H9 (cell line): ENCODE data around the gene DMRTA2. TPM values are rescaled to one million over a fixed set of nuclear protein-coding genes. Genes with fewer than 3 reads are reported as not detected.

ENCODE experiments used
- DNase-seq: peaks from one replicate; pipeline ENCODE4 v3.0.0-alpha.2; 2017
- H2AFZ ChIP-seq: one replicate; pipeline ENCODE4 v1.6.1; 2013; ENCODE audit warnings: mild to moderate bottlenecking, low read length, control low read depth, moderate library complexity
- H2AK5ac ChIP-seq: 2 replicates; pipeline ENCODE4 v1.6.1; 2013; ENCODE audit warnings: low read length, control low read depth, mixed read lengths; ENCODE audit not compliant: insufficient read length
- H2BK120ac ChIP-seq: one replicate; pipeline ENCODE4 v1.6.1; 2013; ENCODE audit warnings: low read depth, mild to moderate bottlenecking, low read length, control low read depth, inconsistent platforms; ENCODE audit not compliant: poor library complexity, severe bottlenecking
- H2BK12ac ChIP-seq: 2 replicates; pipeline ENCODE4 v1.6.1; 2013; ENCODE audit warnings: low read length, control low read depth, mixed read lengths, low read depth; ENCODE audit not compliant: insufficient read length
- H2BK15ac ChIP-seq: 2 replicates; pipeline ENCODE4 v1.6.1; 2013; ENCODE audit warnings: low read depth, low read length, control low read depth
- H2BK20ac ChIP-seq: one replicate; pipeline ENCODE4 v1.6.1; 2013; ENCODE audit warnings: low read depth, mild to moderate bottlenecking, low read length, control low read depth, inconsistent platforms; ENCODE audit not compliant: poor library complexity, severe bottlenecking
- H2BK5ac ChIP-seq: 2 replicates; pipeline ENCODE4 v1.6.1; 2013; ENCODE audit warnings: low read length, control low read depth, mixed read lengths; ENCODE audit not compliant: insufficient read length
- H3K14ac ChIP-seq: 2 replicates; pipeline ENCODE4 v1.6.1; 2013; ENCODE audit warnings: low read length, control low read depth; ENCODE audit not compliant: insufficient read depth
- H3K18ac ChIP-seq: 2 replicates; pipeline ENCODE4 v1.6.1; 2013; ENCODE audit warnings: low read depth, mild to moderate bottlenecking, mixed read lengths, low read length, control low read depth; ENCODE audit not compliant: insufficient read length
- H3K23ac ChIP-seq: 2 replicates; pipeline ENCODE4 v1.6.1; 2013; ENCODE audit warnings: low read length, control low read depth, mixed read lengths, low read depth; ENCODE audit not compliant: insufficient read length
- H3K23me2 ChIP-seq: 2 replicates; pipeline ENCODE4 v1.6.1; 2013; ENCODE audit warnings: low read depth, mild to moderate bottlenecking, mixed read lengths, low read length, control low read depth; ENCODE audit not compliant: insufficient read length, poor library complexity, severe bottlenecking
- H3K27ac ChIP-seq: 2 replicates; pipeline ENCODE4 v1.5.1; 2013; ENCODE audit warnings: low read length, control low read depth, mixed read lengths, low read depth; ENCODE audit not compliant: insufficient read length
- H3K27me3 ChIP-seq: 2 replicates; pipeline ENCODE4 v1.6.1; 2013; ENCODE audit warnings: low read length, control low read depth, inconsistent platforms; ENCODE audit not compliant: insufficient read depth
- H3K4ac ChIP-seq: 2 replicates; pipeline ENCODE4 v1.6.1; 2013; ENCODE audit warnings: low read depth, mild to moderate bottlenecking, control low read depth, inconsistent platforms, low read length, moderate library complexity
- H3K4me1 ChIP-seq: 2 replicates; pipeline ENCODE4 v1.6.1; 2013; ENCODE audit warnings: low read length, control low read depth, inconsistent platforms; ENCODE audit not compliant: insufficient read depth
- H3K4me2 ChIP-seq: 2 replicates; pipeline ENCODE4 v1.6.1; 2013; ENCODE audit warnings: low read length, control low read depth, mixed read lengths; ENCODE audit not compliant: insufficient read length, insufficient read depth
- H3K56ac ChIP-seq: 2 replicates; pipeline ENCODE4 v1.6.1; 2013; ENCODE audit warnings: low read depth, mild to moderate bottlenecking, mixed read lengths, low read length, control low read depth; ENCODE audit not compliant: insufficient read length
- H3K79me1 ChIP-seq: 2 replicates; pipeline ENCODE4 v1.6.1; 2013; ENCODE audit warnings: low read depth, mild to moderate bottlenecking, moderate library complexity, low read length, control low read depth, inconsistent platforms; ENCODE audit not compliant: insufficient read depth, poor library complexity, severe bottlenecking
- H3K79me2 ChIP-seq: 2 replicates; pipeline ENCODE4 v1.6.1; 2013; ENCODE audit warnings: low read length, control low read depth, inconsistent platforms; ENCODE audit not compliant: insufficient read depth
- H3K9ac ChIP-seq: 2 replicates; pipeline ENCODE4 v1.6.1; 2013; ENCODE audit warnings: low read length, control low read depth, mixed read lengths; ENCODE audit not compliant: insufficient read length; ENCODE audit errors: extremely low read depth
- H3K9me3 ChIP-seq: one replicate; pipeline ENCODE4 v1.6.1; 2013; ENCODE audit warnings: low read depth, low read length, inconsistent platforms; ENCODE audit not compliant: control insufficient read depth
- H3T11ph ChIP-seq: one replicate; pipeline ENCODE4 v1.6.1; 2013; ENCODE audit warnings: mild to moderate bottlenecking, low read length, control low read depth, inconsistent platforms
- H4K20me1 ChIP-seq: one replicate; pipeline ENCODE4 v1.6.1; 2013; ENCODE audit not compliant: control insufficient read depth, insufficient read length, insufficient read depth
- H4K5ac ChIP-seq: 2 replicates; pipeline ENCODE4 v1.6.1; 2013; ENCODE audit warnings: low read depth, mild to moderate bottlenecking, mixed read lengths, low read length, control low read depth; ENCODE audit not compliant: insufficient read length
- H4K8ac ChIP-seq: replicated peaks from 2 replicates; pipeline ENCODE4 v1.6.1; 2013; ENCODE audit warnings: low read length, control low read depth, mixed read lengths, low read depth; ENCODE audit not compliant: insufficient read length
- H4K91ac ChIP-seq: 2 replicates; pipeline ENCODE4 v1.6.1; 2013; ENCODE audit warnings: low read depth, mild to moderate bottlenecking, moderate library complexity, mixed read lengths, low read length, control low read depth; ENCODE audit not compliant: insufficient read length
- H3K27ac Mint-ChIP-seq, 3 experiments: 2 replicates in 2 of 3; 3 replicates in 1 of 3; pipeline ENCODE4 v1.8.0; 2020 to 2021; ENCODE audit warnings: mixed read lengths in 3 of 3, mild to moderate bottlenecking in 1 of 3, moderate library complexity in 1 of 3
- H3K27me3 Mint-ChIP-seq: 2 replicates; pipeline ENCODE4 v1.8.0; 2021; ENCODE audit warnings: low read depth, mild to moderate bottlenecking, moderate library complexity, mixed read lengths
- H3K36me3 Mint-ChIP-seq, 3 experiments: 2 replicates in 2 of 3; 3 replicates in 1 of 3; pipeline ENCODE4 v1.8.0; 2020 to 2021; ENCODE audit warnings: low read depth in 3 of 3, mixed read lengths in 3 of 3; ENCODE audit not compliant: insufficient read depth in 1 of 3
- H3K4me1 Mint-ChIP-seq, 2 experiments: 2 replicates each; pipeline ENCODE4 v1.8.0; 2020; ENCODE audit warnings: mixed read lengths in 2 of 2
- H3K4me3 Mint-ChIP-seq, 2 experiments: 2 replicates in 1 of 2; 3 replicates in 1 of 2; pipeline ENCODE4 v1.8.0; 2020 to 2021; ENCODE audit warnings: mild to moderate bottlenecking in 2 of 2, mixed read lengths in 2 of 2, moderate library complexity in 1 of 2
- H3K9me3 Mint-ChIP-seq, 2 experiments: 2 replicates in 1 of 2; 3 replicates in 1 of 2; pipeline ENCODE4 v1.8.0; 2020; ENCODE audit warnings: mild to moderate bottlenecking in 2 of 2, mixed read lengths in 2 of 2, moderate library complexity in 1 of 2
- CTCF ChIP-seq: fragments of 200-600 bp; sonication (generic); conservative IDR thresholded peaks from 3 replicates; pipeline ENCODE4 v1.8.0; 2021; ENCODE audit warnings: antibody characterized with exemption, mild to moderate bottlenecking
- WGBS: extraction: QIAGEN DNeasy Blood & Tissue Kit; methylation state at CpG from one replicate; pipeline ENCODE4 v1.1.7; 2013; ENCODE audit warnings: missing lambda C conversion rate, low lambda C conversion rate, mixed read lengths; ENCODE audit not compliant: insufficient read length; ENCODE audit errors: extremely low coverage; 5-methylcytosine and 5-hydroxymethylcytosine counted together
- total RNA-seq: library from RNA; stranded (reverse); gene quantifications from 2 replicates; pipeline ENCODE4 v1.2.1, GENCODE V29; 2021

Gene DMRTA2
- total RNA-seq, 1 experiment from 2014 or later = 0.11 TPM

DNA sequence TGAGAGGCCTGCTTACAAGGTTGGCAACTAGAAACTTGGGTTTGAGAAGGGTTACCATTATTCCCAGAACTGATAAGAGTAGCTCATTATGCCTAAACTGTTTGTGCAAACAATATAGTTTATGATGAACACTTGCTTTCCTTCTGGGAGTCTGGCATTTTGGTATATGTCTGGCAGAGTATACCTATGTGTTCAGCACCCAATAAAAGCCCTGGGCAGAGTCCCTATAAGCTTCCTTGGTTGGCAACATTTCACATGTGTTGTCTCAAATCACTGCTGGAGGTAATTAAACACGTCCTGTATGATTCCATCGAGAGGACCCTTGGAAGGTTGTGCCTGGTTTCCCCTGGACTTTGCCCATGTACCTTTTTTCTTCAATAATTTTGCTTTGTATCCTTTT is 39.7 kb upstream of the DMRTA2 start:
- Histone ChIP-seq H4K8ac (no peak overlapping the region), H3K4me1 (no peaks in the 10 kb centered on the region), H3K27ac (no peak overlapping the region), H2BK20ac (no peak overlapping the region), H3K79me1 (no peaks in the 10 kb centered on the region), H2AFZ (no peak overlapping the region), H3K23ac (no peak overlapping the region), H2BK120ac (no peak overlapping the region), H3K18ac (no peak overlapping the region), H3K23me2 (no peaks in the 10 kb centered on the region), H2BK12ac (no peak overlapping the region), H4K91ac (no peak overlapping the region), H2AK5ac (no peak overlapping the region), H2BK15ac (no peak overlapping the region), H3K4me2 (no peak overlapping the region), H4K5ac (no peak overlapping the region), H3K4ac (no peak overlapping the region), H3K9ac (no peak overlapping the region), H3K56ac (no peak overlapping the region), H3K79me2 (no peaks in the 10 kb centered on the region), H3K9me3 (no peaks in the 10 kb centered on the region), H3K27me3 (no peaks in the 10 kb centered on the region), H4K20me1 (no peaks in the 10 kb centered on the region), H3T11ph (no peak overlapping the region), H3K14ac (no peak overlapping the region), H2BK5ac (no peak overlapping the region)
- Mint-ChIP-seq H3K36me3 (no peaks in the 10 kb centered on the region), H3K27me3 (no peaks in the 10 kb centered on the region), H3K9me3 (no peaks in the 10 kb centered on the region), H3K27ac (no peak overlapping the region), H3K4me1 (no peaks in the 10 kb centered on the region), H3K4me3 (no peak overlapping the region)
- no peak for TF ChIP-seq CTCF
- no peak for DNase-seq
- WGBS = no CpG with 5 or more reads among the region's 2 CpGs
